Uterus (tissue), 4 donors: Measurements from ENCODE around the gene C12orf75. TPM values are rescaled to one million over a fixed set of nuclear protein-coding genes. Genes with fewer than 3 reads are reported as not detected.
"Not testable (repeated sequence)": the region's sequence is repeated elsewhere in the genome, so short reads cannot be mapped to it uniquely, and the experiment has no call there.

ENCODE experiments used
- DNase-seq, 2 donors: peaks; one replicate each; pipeline ENCODE4 v3.0.0-alpha.2; 2019 to 2020
- H3K27ac ChIP-seq, 2 donors: fragments of 200-600 bp; sonication (generic); 1 replicate in 1 of 2; 2 replicates in 1 of 2; pipeline ENCODE4 v1.5.1; 2016 to 2018
- H3K27me3 ChIP-seq, 2 donors: fragments of 200-600 bp; sonication (generic); one replicate each; pipeline ENCODE4 v1.5.1; 2018 to 2019; ENCODE audit warnings: control low read depth in 1 of 2
- H3K36me3 ChIP-seq, 2 donors: fragments of 200-600 bp; sonication (generic); one replicate each; pipeline ENCODE4 v1.5.1; 2019; ENCODE audit warnings: control low read depth in 1 of 2
- H3K4me1 ChIP-seq, 2 donors: fragments of 200-600 bp; sonication (generic); one replicate each; pipeline ENCODE4 v1.5.1; 2018 to 2019; ENCODE audit warnings: control low read depth in 1 of 2
- H3K4me3 ChIP-seq, 2 donors: fragments of 200-600 bp; sonication (generic); 1 replicate in 1 of 2; 2 replicates in 1 of 2; pipeline ENCODE4 v1.5.1; 2018 to 2019; ENCODE audit warnings: mild to moderate bottlenecking in 1 of 2
- H3K9me3 ChIP-seq, 2 donors: fragments of 200-600 bp; sonication (generic); one replicate each; pipeline ENCODE4 v1.5.1; 2019; ENCODE audit warnings: control low read depth in 1 of 2
- POLR2A ChIP-seq, 2 donors: fragments of 450-650 bp; IDR thresholded peaks; one replicate each; pipeline ENCODE4 v1.6.1; 2016; ENCODE audit warnings: antibody characterized with exemption in 2 of 2, mild to moderate bottlenecking in 1 of 2, moderate library complexity in 1 of 2
- intact Hi-C: fragments of 100-400 bp; cut with DNase I; formaldehyde crosslinking; loops from one replicate; pipeline ENCODE4 v1.15.1; 2023; ENCODE audit warnings: low total_unique reads
- total RNA-seq, 4 donors: library from RNA; depleted of rRNA in 3 of 4; stranded (reverse); fragments of >200 nt in 3 of 4; gene quantifications; one replicate each; pipeline versions ENCODE4 v1.1.0 to v1.2.4, GENCODE V29; 2014 to 2023
- TF ChIP-seq, protein P1 (sequence below), 4 experiments: fragments of 200-600 bp in 2 of 4; fragments of 450-650 bp in 2 of 4; sonication (generic) in 2 of 4; IDR thresholded peaks; one replicate each; pipeline ENCODE4 v1.5.1; 2016 to 2019; ENCODE audit warnings: antibody characterized with exemption in 4 of 4, mild to moderate bottlenecking in 2 of 4, moderate library complexity in 1 of 4
- donor health status: DM: yes; HTN: yes; CAD: no.

C12orf75 gene
- total RNA-seq, 4 donors from 2014 or later: 19.6 to 57.1 (median 30.1) TPM

DNA sequence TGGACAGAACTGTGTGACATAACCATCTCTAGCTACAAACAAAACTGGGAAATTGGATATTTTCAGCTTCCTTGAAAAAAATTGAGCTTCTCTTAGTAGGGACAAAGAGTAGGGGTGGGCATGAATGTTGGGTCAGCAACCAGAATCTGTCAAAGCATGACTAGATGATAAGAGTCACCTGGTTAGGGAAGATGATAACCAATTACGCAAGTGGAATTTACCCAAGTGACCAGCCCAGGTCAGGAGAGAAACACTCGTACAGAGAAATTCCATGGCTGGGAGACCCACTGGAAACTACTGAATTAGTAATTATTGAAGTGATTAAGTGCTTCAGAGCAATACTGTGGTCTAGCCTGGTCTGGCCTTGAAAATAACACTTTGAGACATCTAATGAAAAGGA lies 36.3 kb upstream of the C12orf75 start:
- TF ChIP-seq POLR2A (IDR thresholded peaks at IDR 0.05): no peak
- TF ChIP-seq, protein P1, sequence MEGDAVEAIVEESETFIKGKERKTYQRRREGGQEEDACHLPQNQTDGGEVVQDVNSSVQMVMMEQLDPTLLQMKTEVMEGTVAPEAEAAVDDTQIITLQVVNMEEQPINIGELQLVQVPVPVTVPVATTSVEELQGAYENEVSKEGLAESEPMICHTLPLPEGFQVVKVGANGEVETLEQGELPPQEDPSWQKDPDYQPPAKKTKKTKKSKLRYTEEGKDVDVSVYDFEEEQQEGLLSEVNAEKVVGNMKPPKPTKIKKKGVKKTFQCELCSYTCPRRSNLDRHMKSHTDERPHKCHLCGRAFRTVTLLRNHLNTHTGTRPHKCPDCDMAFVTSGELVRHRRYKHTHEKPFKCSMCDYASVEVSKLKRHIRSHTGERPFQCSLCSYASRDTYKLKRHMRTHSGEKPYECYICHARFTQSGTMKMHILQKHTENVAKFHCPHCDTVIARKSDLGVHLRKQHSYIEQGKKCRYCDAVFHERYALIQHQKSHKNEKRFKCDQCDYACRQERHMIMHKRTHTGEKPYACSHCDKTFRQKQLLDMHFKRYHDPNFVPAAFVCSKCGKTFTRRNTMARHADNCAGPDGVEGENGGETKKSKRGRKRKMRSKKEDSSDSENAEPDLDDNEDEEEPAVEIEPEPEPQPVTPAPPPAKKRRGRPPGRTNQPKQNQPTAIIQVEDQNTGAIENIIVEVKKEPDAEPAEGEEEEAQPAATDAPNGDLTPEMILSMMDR (IDR thresholded peaks at IDR 0.05): no peak
- H3K4me1 ChIP-seq: no peaks in the 10 kb centered on the region
- H3K27ac ChIP-seq: no peak overlapping the region
- DNase-seq: no peak
- H3K36me3 ChIP-seq: no peaks in the 10 kb centered on the region
- intact Hi-C loops: no loop called here
- no peaks in the 10 kb centered on the region for H3K27me3 ChIP-seq
- H3K4me3 ChIP-seq: no peak overlapping the region
- no peaks in the 10 kb centered on the region for H3K9me3 ChIP-seq

DNA sequence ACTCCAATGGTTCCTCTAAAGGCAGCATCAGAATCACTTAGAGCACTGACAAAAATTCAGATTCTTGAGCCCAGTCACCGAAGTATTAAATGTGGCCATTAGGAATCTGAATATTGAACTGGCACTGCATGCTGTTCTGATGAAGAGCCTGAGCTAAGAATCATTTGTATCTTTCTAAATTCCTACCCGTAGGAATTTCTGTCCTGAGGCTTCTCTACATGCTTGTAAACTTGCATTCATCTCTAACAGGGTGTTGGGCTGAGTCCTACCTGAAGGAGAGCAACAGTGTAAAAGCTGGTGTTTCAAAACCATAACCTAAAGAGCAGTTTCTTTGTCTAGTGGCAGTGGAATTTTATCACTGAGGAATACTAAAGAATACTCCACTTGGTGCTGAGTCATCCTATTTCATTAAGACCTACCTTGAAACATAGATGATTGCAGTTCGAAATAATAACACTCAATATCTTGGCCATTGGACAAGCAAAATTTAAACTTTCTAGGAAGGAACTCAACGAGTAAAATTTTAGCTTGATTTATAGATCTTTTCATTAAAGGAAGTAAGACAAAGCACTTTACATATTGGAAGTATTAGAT lies 35.5 kb upstream of the C12orf75 start:
- Histone ChIP-seq H3K27ac (no peak overlapping the region), H3K36me3 (no peaks in the 10 kb centered on the region), H3K4me3 (no peak overlapping the region), H3K27me3 (no peaks in the 10 kb centered on the region), H3K9me3 (no peaks in the 10 kb centered on the region), H3K4me1 (no peaks in the 10 kb centered on the region)
- no peak for DNase-seq
- TF ChIP-seq, protein P1 (IDR thresholded peaks at IDR 0.05): no peak
- no peak for TF ChIP-seq POLR2A (IDR thresholded peaks at IDR 0.05)
- intact Hi-C loops: no loop called here

DNA sequence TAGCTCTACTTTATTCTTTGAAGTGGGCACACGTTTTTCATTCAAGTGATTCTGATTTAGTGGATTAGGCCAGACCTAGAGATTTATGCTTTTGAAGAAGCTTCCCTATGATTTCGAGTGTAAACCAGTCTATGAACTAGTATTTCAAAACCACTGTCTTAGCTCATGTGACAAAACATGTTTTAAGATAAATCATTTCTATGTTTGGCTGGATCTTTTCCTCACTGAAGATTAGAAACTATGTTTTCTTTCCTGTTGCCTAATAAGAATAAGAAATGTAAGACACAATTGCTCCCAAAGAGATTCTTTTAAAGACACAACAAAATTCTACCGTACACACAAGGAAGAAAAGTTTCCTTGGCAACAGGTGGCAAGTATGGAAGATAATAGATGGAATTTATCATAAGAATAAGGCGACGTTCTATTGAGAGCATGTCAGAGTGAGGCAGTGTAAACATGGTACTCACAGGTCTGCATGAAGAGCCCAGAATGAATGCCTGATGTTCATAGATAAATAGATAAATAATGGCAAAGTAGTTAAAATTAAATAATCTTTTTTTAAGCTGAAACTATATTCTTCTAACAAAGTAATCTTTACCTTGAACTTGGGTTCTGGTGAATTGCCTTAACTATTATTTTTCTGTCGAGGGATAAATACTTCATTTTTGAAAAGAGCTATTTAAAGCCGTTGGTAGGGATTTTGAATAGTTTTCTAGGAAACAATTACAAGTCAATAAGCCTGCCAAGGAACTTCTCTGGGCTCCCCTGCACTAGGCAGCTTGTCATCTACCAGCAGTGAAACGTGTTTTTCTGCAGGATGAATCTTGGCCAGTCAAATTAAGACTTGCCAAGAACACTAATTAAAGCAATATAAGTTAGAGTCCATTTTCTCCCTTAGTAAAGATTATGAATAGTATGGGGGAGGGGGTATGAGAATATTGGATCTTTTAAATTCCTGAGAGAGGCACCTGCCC lies 34.1 kb upstream of the C12orf75 start:
- Histone ChIP-seq H3K27me3 (no peaks in the 10 kb centered on the region), H3K36me3 (no peaks in the 10 kb centered on the region), H3K4me1 (no peaks in the 10 kb centered on the region), H3K4me3 (no peak overlapping the region), H3K9me3 (no peaks in the 10 kb centered on the region), H3K27ac (no peak overlapping the region)
- intact Hi-C loops: no loop called here
- no peak for TF ChIP-seq POLR2A (IDR thresholded peaks at IDR 0.05)
- TF ChIP-seq, protein P1 (IDR thresholded peaks at IDR 0.05): no peak
- no peak for DNase-seq

DNA sequence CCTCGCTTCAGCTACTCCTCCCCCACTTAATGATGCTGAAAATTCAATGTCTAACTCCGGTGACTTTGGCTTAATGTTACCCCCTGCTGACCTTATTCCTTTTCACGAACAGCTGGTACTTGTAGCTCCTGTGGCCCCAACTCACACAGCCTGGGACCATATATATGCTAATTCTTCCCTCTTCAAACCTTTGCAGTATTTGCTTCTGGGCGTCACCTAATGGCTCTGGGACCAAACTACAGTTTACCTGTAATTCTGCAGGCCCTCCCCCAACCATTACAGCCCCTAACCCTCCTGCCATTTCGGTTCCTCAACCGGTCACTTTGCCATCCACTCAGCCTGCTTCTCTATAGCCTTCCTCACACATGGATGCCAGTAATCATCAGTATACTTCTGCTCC lies 29.6 kb upstream of the C12orf75 start:
- Histone ChIP-seq H3K27me3 (no peaks in the 10 kb centered on the region), H3K27ac (no peak overlapping the region), H3K36me3 (no peaks in the 10 kb centered on the region), H3K4me3 (no peak overlapping the region), H3K4me1 (no peaks in the 10 kb centered on the region), H3K9me3 (no peaks in the 10 kb centered on the region)
- intact Hi-C loops: no loop called here
- TF ChIP-seq, protein P1 (IDR thresholded peaks at IDR 0.05): no peak
- TF ChIP-seq POLR2A (IDR thresholded peaks at IDR 0.05): no peak
- DNase-seq: no peak

DNA sequence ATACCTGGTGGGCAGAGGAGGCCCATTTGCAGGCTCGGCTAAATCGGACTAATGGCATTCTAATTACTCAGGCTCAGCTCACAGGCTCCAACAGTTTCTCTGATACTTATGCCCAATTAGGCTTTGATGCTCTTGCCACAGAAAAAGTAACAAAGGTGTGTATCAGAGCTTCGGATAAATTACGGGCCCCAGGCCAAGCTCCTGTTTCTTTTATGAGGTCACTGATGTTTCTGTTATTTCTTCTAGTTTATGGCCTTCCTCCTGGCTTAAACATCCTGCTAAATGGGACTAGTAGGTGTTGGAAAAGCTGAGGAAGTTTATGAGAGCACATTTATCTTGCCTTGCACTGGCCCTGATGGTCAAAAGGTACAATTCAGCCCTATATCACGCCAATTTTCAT lies 28.8 kb upstream of the C12orf75 start:
- no peak for TF ChIP-seq POLR2A (IDR thresholded peaks at IDR 0.05)
- TF ChIP-seq, protein P1 (IDR thresholded peaks at IDR 0.05): no peak
- Histone ChIP-seq H3K36me3 (no peaks in the 10 kb centered on the region), H3K4me1 (no peaks in the 10 kb centered on the region), H3K27me3 (no peaks in the 10 kb centered on the region), H3K27ac (no peak overlapping the region), H3K4me3 (no peak overlapping the region), H3K9me3 (no peaks in the 10 kb centered on the region)
- no peak for DNase-seq
- intact Hi-C loops: no loop called here

DNA sequence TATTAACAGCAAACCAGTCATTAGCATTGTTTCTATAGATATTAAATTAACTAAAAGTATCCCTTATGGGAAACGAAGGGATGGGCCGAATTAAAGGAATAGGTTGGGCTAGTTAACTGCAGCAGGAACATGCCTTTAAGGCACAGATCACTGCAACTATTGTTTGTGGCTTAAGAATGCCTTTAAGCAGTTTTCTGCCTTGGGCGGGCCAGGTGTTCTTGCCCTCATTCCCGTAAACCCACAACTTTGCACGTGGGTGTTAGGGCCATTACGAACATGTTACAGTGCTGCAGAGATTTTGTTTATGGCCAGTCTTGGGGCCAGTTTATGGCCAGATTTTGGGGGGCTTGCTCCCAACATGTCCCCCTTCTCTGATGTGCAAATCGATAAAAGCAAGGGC lies 27.5 kb upstream of the C12orf75 start:
- intact Hi-C loops, H3K4me3 ChIP-seq, H3K27me3 ChIP-seq, H3K9me3 ChIP-seq, H3K36me3 ChIP-seq, DNase-seq, H3K4me1 ChIP-seq, H3K27ac ChIP-seq: not testable (repeated sequence)

DNA sequence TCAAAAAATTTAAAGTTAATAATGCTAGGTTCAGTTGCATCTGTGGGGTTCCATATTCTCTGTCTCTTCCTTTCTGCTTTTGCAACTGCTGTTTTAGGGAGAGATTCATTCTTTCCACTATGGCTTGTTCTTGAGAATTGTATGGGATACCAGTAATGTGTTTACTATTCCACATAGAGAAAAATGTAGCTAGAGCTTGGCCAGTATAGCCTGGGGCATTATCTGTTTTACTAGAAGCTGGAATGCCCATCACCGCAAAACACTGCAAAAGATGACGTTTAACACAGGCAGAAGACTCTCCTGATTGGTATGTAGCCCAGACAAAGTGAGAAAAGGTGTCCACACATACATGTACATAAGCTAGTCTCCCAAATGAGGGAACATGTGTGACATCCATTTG lies 25.9 kb upstream of the C12orf75 start:
- H3K27me3 ChIP-seq, H3K4me1 ChIP-seq, H3K27ac ChIP-seq, DNase-seq, H3K36me3 ChIP-seq, H3K9me3 ChIP-seq, intact Hi-C loops, H3K4me3 ChIP-seq: not testable (repeated sequence)
